ENCODE results near the gene PNMA1. TPM values are rescaled to one million over a fixed set of nuclear protein-coding genes. Genes with fewer than 3 reads are reported as not detected.

Gene PNMA1
- total RNA-seq, 1 donor from 2014 or later: 23.6 TPM

DNA sequence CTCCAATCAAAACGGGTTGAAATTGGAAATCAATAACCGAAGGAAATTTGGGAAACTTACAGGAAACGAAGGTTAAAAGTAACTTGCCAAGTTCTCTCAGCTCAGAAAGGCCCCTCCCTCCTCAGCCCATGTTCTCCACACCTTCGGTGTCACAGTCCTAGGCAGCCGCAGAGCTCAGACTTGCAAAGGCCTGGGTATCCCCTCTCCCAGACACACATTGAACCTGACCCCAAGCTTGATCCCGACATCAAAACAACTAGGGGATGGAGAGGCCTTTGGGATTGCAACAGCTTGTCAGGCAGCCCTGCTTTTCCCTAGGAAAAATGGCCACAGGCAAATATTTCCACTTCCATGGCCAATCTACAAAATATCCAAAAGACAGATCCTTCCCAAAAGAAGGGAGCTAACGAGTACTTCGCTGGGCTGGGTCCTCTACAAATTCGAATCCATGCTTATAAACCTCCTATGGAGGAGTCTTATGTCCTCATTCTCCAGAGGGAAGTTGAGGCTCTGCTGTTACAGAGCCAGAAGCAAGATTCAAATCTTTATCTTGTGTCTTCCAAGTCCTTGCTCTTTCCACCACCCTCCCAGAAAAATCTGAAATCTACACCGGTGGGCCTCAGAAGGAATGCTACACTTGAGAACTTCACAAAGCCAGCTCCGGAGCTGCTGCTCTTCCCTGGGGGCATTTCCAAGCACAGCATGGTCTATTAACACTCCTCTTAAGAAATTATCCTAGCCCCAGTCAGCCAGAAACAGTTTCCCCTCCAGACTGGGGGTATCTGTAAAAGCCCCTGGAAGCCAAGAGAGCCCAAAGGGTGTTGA lies 35.7 kb upstream of the PNMA1 start:
- TF ChIP-seq, protein P1, sequence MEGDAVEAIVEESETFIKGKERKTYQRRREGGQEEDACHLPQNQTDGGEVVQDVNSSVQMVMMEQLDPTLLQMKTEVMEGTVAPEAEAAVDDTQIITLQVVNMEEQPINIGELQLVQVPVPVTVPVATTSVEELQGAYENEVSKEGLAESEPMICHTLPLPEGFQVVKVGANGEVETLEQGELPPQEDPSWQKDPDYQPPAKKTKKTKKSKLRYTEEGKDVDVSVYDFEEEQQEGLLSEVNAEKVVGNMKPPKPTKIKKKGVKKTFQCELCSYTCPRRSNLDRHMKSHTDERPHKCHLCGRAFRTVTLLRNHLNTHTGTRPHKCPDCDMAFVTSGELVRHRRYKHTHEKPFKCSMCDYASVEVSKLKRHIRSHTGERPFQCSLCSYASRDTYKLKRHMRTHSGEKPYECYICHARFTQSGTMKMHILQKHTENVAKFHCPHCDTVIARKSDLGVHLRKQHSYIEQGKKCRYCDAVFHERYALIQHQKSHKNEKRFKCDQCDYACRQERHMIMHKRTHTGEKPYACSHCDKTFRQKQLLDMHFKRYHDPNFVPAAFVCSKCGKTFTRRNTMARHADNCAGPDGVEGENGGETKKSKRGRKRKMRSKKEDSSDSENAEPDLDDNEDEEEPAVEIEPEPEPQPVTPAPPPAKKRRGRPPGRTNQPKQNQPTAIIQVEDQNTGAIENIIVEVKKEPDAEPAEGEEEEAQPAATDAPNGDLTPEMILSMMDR (conservative IDR thresholded peaks at IDR 0.05; ENCODE audit: low read depth, low read length): no peak
- no peak overlapping the region for H3K4me3 ChIP-seq (ENCODE audit: low read depth, low read length)
- no peak for DNase-seq (ENCODE audit: low read depth)

- no peak overlapping the region for H3K4me3 ChIP-seq (ENCODE audit: low read depth, low read length)
- no peak for DNase-seq (ENCODE audit: low read depth)
- TF ChIP-seq, protein P1 (conservative IDR thresholded peaks at IDR 0.05; ENCODE audit: low read depth, low read length): no peak
Measured at GRCh38 chr14:73748858-73749357, 34.7 kb upstream of the PNMA1 start.

DNA sequence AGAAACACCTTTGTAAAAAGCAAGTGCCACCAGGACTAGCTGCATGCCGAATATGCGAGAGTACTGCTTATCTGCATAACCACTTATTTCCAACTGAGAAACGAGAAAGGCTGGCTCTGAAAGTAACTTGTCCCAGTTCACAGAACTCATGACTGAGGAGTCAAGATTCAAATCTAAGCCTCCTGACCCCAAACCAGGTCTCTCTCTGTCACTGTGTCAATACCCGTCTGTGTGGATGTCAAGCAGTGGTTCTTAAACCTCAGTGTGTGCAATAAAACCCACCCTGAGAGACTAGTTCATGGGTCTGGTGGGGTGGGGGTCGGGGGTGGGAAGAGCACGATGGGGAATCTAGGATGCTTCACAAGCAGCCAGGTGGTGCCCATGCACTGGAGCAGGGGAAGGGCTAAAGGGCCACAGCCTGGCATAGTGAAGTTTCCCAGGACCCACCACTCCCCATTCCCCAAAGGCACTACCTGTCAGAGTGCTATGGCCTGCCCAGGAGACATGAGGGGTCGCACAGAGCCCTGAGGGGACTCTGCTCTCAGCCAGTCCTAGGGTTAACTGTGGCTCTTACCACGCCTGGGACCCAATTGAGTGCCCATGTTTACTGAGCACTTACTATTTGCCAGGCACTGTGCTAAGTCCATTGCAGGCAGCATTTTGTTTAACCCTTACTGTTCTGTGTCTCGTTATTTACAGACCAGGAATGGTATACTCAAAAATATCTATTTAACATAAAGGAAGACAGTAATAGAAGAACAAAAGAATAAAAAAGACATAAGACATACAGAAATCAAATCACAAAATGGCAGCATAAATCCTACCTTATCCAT lies 33.4 kb upstream of the PNMA1 start:
- TF ChIP-seq, protein P1 (conservative IDR thresholded peaks at IDR 0.05; ENCODE audit: low read depth, low read length): no peak
- no peak for DNase-seq (ENCODE audit: low read depth)
- no peak overlapping the region for H3K4me3 ChIP-seq (ENCODE audit: low read depth, low read length)

DNA sequence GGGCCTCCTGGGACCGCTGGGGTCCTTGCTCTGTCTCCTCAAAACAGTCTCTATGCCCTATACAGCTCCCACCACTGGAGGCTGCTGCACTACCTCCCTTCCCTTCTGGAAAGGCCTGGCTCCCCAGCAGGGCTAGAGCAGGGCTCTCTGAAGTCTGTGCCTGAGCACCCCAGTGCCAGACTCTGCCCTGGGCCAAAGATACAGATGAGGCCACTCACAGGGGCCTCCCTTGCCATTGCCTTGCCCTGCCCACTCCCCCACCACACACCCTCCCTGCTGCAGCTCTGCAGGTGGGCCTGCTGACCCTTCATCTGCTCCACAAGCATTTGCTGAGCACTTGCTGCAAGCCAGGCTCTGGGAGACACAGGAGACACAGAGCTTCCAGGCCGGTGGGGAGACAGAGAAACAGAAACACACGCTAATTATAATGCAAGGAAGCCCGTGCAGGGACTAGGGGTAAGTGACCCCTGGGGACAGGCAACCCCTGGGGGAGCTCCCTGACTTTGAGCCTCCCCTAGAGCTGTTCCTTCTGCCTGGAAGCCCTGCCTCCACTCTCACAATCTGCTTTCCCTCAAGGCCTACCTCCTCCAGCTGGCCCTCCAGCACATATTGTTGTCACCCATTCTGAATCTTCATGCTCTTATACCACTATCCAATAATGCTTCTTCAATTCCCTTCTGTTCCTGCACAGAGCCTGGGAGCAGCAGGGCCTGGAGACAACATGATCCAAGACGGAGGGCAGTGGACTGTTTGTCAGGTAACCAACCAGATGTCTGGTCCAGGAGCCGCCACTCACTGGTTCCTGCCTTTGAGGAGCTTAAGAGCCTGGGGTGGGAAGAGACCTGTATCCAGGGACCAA lies 32.6 kb upstream of the PNMA1 start:
- TF ChIP-seq, protein P1 (conservative IDR thresholded peaks at IDR 0.05; ENCODE audit: low read depth, low read length): peak; percentile 27
- DNase-seq (ENCODE audit: low read depth): no peak
- H3K4me3 ChIP-seq (ENCODE audit: low read depth, low read length): no peak overlapping the region

DNA sequence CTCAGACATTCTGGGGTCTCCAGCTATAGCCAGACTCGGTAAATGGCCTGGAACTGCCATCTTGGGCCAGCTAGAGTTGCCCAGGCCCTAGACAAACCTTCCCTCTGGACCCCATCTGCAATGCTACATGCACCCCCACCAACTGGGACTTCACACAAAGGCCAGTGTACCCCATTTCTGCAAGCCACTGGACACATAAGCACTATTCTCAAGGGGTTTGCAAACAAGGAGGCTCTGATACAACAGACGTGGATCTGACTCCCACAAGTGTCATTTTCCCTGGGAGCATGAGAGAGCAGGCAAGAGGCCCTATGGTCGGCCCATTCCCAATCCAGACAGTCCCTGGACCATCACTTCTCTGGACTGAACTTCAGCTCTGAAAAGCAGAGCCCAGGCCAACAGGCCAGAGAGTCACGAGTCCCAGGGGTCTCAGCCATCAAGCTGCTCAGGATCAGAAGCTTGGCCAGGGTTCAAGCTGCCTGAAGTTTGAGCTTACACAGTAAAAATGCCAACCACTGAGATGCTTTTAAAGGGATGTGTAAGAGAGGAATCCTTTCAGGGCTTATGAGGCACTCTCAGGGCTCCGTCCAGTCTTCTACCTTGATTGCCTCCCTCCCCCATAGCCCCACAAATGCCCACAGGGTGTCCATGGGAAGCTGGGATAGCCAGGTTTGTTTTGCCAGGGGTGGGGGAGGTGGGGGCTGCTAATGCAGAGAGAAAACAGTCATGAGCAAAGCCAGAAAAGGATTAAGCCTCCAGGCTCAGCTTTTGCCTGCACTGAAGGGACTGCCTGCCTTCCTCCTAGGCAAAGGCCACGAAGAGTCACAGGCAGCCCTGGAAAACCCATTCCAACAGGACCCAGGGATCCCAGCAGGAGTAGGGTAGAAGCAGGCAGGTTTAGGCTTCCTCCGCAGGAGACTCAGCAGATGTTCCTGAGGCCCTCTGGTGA lies 31.7 kb upstream of the PNMA1 start:
- TF ChIP-seq, protein P1 (conservative IDR thresholded peaks at IDR 0.05; ENCODE audit: low read depth, low read length): no peak
- no peak for DNase-seq (ENCODE audit: low read depth)
- H3K4me3 ChIP-seq (ENCODE audit: low read depth, low read length): no peak overlapping the region
